GM19372 (cell line): ENCODE data around the gene SFT2D1.
"Not testable (repeated sequence)": the region's sequence is repeated elsewhere in the genome, so short reads cannot be mapped to it uniquely, and the experiment has no call there.

Source experiments
- ATAC-seq: cut with Tn5 transposase; IDR thresholded peaks from one replicate; pipeline ENCODE4 v1.9.1; 2021; ENCODE audit warnings: mild to moderate bottlenecking, low read depth, moderate library complexity; ENCODE audit not compliant: unreplicated experiment

SFT2D1 gene

GRCh38 chr6:166365221-166365620 lies 22.9 kb upstream of the SFT2D1 start:
- no peak for ATAC-seq

DNA sequence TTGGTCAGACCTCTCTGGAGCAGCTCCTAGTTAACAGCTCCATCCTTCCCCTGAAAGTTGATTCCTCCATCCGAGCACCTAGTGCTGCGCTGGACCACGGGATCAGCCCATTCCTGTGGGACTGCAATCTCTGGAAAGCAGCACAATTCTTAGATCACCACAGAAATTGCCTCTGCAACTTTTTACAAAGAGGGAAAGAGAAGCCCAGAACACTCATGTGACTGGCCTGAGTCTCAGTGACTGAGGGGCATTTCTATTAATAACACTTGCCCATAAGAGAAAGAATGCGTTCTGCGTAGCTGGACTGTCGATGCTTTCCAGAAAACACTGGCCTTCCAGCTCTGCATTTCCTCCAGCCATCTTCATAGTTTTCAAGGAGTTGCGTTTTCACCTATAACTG lies 22.1 kb upstream of the SFT2D1 start:
- no peak for ATAC-seq

DNA sequence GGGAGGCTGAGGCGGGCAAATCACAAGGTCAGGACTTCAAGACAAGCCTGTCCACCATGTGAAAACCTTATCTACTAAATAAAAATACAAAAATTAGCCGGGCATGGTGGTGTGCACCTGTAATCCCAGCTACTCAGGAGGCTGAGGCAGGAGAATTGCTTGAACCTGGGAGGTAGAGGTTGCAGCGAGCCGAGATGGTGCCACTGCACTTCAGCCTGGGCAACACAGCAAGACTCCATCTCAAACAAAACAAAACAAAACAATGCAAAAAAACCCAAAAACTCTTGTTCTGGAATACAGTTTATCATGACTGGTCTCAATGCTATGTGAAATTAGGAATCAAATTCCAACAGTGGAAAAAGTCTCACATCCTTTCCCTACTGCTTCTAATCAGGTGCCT lies 20.1 kb upstream of the SFT2D1 start:
- ATAC-seq, result not testable (repeated sequence)

DNA sequence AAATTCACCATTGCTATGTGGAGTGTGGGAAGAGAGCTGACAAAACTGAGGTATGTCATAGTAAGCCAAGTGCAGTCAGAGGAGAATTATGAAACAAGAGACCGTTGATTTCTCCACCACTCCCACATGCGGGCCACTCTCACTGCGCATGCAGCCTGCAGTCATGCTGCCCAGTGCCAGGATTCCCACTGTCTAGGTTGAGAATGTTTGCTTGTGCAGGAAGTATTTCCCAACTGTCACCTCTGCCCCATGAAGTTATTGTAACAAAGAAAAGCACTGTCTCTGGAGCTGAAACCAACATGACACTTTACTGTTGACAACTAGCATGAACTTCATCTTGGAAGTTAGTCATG lies 18.7 kb upstream of the SFT2D1 start:
- ATAC-seq, result no peak

- ATAC-seq, result no peak
Measured at GRCh38 chr6:166360243-166361076, 18.1 kb upstream of the SFT2D1 start.

GRCh38 chr6:166355552-166355951 lies 13.2 kb upstream of the SFT2D1 start:
- no peak for ATAC-seq

DNA sequence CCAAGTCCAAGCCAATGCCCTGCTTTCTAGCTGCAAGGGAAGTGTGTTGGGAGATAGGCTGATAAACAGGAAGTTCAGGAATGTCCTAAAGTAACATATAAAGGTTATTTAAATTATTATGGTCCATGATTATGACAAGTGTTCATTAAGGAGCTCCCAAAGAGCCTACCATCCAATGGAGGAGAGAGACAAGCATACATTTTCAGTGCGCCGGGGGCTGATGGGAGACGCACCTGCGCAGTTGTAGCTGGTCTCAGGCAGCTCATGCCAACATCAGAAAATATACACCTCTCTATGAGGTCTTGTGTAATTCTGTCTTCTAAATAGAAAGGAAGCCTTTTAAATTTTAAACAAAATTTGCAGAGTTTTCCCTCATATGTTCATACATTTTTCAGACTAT lies 12.6 kb upstream of the SFT2D1 start:
- no peak for ATAC-seq

- ATAC-seq, result no peak
Measured at GRCh38 chr6:166354143-166354542, 11.8 kb upstream of the SFT2D1 start.

- ATAC-seq, result no peak
Measured at GRCh38 chr6:166353507-166353906, 11.2 kb upstream of the SFT2D1 start.

DNA sequence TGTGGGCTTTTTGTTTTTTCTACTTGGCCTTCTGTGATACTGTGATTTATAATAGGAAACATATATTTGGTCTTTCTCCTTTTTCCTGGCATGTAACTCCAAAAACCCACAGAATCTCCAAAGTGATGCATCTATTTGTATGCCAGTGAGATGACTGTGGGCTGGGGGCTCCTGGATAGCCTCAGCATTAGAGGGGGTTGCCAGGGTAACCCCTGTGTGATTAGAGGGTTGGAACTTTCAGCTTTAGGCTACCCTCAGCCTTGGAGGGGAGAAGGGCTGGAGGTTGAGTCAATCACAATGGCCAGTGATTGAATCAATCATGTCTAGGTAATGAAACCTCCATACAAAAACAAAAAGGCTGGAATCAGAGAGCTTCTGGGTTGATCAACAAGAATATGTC lies 10.6 kb upstream of the SFT2D1 start:
- no peak for ATAC-seq

- peak; percentile 99 for ATAC-seq
Measured at GRCh38 chr6:166351715-166352285, 9.5 kb upstream of the SFT2D1 start.

GRCh38 chr6:166348305-166348949 lies 6.1 kb upstream of the SFT2D1 start:
- no peak for ATAC-seq

GRCh38 chr6:166346965-166347364 lies 4.6 kb upstream of the SFT2D1 start:
- no peak for ATAC-seq

DNA sequence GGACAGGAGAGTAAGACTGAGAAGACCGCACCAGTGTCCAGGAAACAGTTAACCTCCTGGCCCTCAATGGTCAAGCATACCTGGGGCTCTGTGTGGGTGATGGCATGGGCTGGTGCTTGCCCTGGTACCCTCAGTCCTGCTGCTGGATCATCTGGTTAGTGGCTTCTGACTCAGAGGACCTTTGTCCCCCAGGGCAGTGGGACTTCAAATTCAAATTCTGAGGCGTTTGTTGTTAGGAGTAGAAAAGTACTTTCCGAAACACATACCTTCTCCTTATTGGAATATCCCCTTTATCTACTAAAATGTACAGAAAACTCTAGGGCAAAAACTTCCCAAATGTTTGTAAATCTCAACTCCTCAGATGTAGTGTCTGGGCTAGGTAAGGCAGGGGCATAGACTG lies 4.1 kb upstream of the SFT2D1 start:
- no peak for ATAC-seq

- not testable (repeated sequence) for ATAC-seq
Measured at GRCh38 chr6:166345672-166346071, 3.3 kb upstream of the SFT2D1 start.

- ATAC-seq, result not testable (repeated sequence)
Measured at GRCh38 chr6:166344921-166345320, 2.6 kb upstream of the SFT2D1 start.

GRCh38 chr6:166344240-166344639 lies 1.9 kb upstream of the SFT2D1 start:
- ATAC-seq, result no peak

DNA sequence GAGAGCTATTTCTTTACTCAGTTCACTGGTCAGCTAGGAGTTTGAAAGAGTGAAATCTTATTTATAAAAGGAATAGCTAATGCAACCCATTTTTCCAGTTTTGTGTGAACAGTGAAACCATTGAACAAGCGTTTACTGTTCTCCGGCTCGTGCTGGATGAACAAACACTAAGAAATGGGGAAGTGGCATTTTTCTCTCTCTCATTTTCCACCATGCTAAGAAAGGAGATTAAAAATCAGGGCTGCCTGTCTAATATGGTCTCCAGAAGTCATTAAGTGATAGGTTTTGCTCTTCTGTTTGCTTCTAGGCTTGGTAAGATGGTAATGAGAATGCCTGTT lies 774 bp upstream of the SFT2D1 start:
- ATAC-seq, result peak; percentile 16

DNA sequence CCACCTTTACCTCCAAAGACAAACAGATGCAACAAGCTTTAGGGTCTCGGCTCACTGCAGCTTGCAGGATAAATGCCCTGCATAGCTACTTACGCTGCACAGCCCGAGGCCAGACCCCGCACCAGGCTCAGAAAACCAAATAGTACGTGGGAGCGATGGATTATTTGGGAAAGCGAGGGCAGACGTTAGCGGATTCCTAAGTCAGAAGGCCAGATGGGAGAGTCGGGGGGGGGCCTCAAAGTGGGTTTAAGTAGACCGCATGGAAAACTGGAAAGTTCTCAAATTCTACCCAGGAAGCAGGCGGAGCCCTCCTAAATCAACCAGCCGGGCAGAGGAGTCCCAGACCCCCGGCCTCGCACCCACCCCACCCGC lies 382 bp downstream of the SFT2D1 start:
- no peak for ATAC-seq

DNA sequence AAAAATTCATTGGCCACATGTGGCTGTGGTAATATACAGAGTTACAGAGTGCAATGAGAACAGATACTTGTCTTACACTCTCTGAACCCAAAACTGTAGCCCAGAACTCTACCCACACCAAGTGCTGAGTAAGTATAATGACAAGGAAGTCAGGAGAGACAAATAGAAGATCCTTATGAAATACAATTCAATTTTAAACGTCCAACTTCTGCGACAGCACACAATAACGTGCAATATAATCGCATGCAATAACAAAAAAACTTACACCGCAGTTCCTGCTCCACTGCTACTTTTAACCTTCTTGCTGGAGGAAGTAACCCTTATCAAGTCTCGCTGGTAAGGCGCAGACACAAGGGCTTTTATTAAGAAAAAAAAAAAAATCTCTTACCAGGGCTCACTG lies 881 bp downstream of the SFT2D1 start:
- no peak for ATAC-seq

GRCh38 chr6:166338854-166339253 lies 3.5 kb downstream of the SFT2D1 start:
- ATAC-seq, result no peak

DNA sequence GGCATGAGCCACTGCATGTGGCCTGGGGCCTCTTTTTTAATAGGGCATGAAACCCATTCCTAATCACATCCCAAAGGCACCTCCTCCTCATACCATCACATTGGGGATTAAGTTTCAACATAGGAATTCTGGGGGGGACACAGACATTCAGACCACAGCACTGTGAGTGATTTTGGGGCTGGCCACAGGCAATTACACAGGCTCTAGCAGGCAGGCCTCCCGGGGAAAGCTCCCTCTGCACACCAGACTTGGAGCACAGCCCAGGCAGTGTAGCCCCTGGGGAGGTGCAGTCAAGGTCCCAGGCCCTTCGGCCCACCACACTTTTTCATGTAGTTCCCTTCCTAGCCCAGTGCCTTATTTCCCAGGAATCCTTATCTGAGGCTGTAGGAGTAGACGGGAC lies 5.5 kb downstream of the SFT2D1 start:
- ATAC-seq, result no peak
